ENCODE measurements around the gene XKR8.
A peak's percentile ranks its signal among the peaks of the same experiment; 100 is the strongest.

The XKR8 gene

DNA sequence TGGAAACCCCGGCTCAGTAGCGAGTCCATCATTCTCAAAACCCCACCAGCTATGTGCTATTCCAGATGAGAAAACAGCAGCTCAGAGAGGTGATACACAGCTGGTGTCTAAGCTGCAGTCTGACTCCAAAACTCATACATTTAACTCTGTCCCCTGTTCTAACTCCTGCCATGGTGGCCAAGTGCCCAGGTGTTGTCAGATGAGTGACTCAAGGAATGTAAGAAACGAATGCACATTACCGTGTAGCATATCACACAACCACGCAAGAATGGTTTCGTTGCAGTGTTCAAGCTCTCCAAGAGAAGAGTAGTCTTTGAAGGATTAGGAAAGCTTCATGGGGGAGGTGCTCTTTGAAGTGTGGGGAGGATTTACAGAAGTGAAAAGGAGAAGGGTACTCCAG lies 4.7 kb upstream of the XKR8 start:
- DNase-seq: no peak

DNA sequence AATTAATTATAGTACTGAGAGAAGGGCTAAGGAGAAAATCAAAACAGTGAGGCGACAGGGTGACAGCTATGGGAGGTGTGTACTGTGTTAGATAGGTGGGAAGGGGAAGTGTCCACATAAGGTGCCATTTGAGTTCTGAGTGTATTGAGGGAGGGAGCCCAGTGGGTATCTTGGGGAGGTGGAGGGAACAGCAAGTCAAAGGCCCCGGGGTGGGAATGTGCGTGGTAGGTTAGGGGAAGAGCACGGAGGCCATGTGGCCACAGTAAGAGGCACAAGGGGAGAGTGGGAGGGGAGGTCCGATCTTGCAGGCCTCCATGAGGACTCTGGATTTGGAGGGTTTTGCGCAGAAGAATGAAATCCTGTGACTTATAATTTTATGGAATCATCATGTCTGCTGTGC lies 3.0 kb upstream of the XKR8 start:
- DNase-seq: no peak

- no peak for DNase-seq
Observed at GRCh38 chr1:27957655-27958054, 2.1 kb upstream of the XKR8 start.

- no peak for DNase-seq
Observed at GRCh38 chr1:27958513-27958912, 1.3 kb upstream of the XKR8 start.

DNA sequence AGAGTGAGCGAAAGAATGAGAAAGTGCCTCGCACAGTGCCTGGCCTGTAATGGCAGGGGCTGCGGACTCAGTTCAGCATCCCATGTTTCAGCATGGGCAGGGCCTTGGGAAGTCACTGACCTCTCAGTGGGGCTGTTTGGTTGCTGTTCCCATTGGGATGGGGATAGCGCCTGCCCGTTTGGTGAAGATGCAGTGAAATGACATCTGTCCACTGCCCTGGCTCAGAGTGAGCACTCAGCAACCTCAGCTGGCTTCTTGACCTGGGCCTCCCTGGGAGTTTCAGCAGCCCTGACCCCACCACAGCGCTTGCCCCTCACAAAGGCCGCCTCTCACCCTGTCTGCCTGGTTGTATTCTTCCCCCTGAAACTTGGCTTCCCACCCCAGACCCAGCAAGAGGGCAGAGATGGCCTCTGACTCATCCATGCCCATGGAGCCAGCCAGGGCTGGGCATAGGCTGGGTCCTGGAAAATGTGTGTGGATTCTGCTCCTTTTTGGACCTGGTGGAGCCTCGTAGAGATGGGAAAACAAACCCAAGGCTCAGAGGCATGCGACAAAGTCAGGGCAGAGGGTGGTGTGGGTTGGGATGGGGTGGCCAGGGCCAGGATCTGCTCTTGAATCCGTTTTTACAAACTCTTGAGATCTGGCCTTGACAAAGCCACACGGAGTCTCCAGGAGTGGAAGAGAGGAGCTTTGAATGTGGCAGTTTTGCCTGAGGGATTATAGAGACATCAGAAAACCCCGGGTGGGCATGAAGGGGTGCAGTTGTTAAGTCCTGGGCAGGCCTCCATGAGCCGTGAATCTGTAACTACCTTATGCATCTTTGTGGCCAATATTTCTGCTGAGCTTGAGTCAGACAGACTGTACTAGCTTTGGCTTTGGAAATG lies 1.2 kb downstream of the XKR8 start:
- peak in 11 of 51 donors; percentile 15 to 49 (median 33) for DNase-seq

DNA sequence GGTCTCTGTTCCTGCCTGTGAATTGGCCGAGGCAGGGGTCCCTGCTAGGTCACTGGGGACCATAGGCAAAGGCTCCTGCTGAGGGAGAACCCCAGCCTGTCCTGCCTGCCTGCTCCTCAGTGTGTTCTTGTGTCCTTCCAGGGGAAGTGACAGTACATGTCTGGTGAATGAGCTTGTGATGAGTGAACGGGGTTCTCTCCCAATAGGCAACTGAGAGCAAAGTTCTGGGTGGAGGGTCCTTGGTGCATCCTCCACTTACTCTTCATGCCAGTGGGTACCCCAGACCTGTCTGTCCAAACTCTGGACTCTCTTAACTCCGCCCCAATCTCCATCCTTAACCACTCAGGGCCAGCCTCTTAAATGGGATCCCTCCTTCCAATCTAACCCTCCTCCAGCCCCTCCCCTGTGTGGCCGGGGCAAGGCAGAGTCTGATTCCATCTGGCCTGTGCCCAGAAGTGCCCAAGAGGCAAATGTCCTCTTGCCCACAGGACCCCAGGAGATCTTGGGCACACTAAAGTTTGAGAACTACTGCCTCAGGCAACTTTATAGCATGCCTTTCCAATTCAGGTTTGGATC lies 2.0 kb downstream of the XKR8 start:
- no peak for DNase-seq

DNA sequence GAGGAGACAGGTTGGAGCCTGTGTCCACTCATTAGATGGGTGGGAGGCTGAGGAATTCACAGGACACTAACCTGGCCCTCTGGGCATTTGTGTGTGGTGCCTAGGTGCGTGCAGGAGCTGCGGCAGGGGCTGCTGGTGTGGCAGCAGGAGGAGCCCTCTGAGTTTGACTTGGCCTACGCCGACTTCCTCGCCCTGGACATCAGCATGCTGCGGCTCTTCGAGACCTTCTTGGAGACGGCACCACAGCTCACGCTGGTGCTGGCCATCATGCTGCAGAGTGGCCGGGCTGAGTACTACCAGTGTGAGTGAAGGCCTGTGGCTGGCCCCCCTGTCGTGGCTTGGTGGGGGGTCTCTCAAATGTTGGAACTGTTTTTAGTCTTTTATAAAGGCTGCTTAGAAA lies 3.6 kb downstream of the XKR8 start:
- DNase-seq: no peak

- DNase-seq: no peak
Observed at GRCh38 chr1:27966402-27967105, 6.8 kb downstream of the XKR8 start.

DNA sequence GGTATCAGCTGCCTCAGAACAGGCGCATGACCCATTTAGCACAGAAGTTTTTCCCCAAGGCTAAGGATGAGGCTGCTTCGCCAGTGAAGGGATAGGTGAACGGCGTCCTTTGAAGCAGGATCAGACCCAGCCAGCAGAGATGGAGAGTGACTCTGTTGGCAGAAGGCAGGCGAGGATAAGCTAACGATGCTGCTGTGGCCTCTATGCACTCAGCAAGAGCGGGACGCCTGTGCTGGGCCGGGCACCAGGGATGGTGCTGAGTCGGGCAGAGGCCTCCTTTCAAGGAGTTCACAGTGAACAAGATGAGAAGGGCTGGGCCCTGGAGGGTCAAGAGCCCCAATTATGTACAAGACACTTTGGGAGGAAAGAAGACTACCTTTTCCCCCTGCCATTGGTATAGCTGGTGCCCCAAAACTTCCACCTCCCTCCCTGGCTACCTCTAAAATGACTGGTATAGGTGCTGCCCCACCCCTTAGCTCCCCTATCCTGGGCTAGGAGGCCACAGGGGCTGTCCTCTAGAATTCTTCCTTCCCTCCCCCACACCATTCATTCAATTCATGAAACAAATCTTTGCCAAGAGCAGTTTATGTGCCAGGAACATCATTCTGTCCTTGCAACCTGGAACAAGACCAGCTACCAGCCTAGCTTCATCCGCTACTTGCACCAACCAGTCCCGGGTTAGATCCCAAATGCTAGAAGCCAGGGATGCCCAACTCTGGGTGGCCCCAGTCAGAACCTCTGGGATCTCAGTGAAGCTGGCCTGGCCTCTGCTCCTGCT lies 7.5 kb downstream of the XKR8 start:
- DNase-seq: peak in 4 of 51 donors; percentile 11 to 25 (median 18)

GRCh38 chr1:27967884-27968466 lies 8.2 kb downstream of the XKR8 start:
- DNase-seq: no peak

DNA sequence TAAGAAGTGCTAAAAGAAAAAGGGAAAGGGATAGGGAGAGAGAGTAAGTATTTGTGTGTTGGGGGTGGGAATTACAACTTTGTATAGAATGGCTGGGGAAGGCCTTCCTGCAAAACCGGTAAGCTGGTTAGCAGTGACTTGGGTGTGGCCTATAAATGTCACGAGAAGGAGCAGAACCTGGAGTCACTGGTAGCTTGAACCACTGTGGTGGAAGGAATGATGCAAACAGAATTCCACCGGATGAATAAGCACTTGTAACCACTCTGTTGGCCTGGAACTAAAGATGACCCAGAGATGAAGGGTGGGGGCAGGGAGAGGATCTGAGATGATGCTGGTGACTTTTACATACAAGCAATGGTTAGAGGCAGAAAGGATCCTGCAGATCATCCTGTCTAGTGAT lies 8.9 kb downstream of the XKR8 start:
- no peak for DNase-seq

DNA sequence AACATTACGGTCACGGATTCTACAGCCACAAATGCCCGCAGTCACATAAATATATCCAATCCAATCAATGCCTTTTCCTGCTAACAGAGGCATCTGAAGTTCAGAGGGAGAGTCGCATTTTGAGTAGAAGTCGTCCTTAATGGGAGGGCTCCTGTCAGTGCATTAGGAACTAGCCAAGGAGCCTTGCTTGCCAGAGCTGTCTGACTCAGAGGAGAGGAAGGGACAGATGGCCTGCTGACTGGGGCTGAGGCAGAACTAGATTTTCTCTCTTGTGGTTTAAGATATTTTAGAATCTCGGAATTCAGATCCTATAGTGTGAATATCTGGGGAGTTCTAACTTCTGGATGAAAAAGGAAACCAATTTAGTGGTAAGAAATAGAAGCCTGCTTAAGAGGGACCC lies 10.6 kb downstream of the XKR8 start:
- peak in 8 of 51 donors; percentile 15 to 58 (median 30) for DNase-seq

GRCh38 chr1:27971674-27972073 lies 11.9 kb downstream of the XKR8 start:
- peak in 6 of 51 donors; percentile 13 to 54 (median 32) for DNase-seq

DNA sequence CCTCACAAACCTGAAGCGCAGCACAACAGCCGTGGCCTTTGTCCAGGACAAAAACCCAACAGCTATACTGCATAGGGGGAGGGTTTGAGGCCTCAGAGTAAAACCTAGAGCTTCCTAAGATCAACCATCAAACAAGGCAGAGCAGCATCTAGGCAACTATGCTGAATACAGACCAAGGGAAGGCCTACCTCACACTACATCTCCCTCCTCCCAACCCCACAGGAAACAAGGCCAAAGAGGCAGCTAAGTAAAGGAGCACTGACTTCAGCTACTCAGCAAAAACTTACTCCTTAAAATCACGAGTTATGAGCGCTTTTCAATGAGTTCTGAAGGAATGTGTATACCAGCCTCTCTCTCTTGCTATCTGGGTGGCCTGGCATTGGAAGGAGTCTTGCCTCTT lies 12.4 kb downstream of the XKR8 start:
- no peak for DNase-seq

GRCh38 chr1:27973771-27974416 lies 14.1 kb downstream of the XKR8 start:
- DNase-seq: peak in 3 of 51 donors; percentile 12 to 27 (median 18)

DNA sequence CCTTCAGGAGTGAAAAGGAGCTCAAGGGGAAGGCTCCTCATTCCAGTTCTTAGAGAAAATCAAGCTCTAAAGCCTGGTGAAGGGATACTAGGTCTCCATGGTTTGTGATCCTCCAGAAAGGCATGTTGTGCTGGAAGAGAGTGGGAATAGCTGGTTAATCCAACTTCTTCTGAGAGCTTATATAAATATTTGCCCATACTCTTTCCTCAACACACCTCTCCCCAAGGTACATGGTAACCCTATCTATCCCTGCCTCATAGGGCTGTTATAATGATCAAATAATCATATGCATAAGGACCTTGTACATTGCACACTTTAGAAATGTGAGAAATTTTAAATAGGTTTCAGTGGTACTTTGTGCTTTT lies 14.6 kb downstream of the XKR8 start:
- DNase-seq: no peak

DNA sequence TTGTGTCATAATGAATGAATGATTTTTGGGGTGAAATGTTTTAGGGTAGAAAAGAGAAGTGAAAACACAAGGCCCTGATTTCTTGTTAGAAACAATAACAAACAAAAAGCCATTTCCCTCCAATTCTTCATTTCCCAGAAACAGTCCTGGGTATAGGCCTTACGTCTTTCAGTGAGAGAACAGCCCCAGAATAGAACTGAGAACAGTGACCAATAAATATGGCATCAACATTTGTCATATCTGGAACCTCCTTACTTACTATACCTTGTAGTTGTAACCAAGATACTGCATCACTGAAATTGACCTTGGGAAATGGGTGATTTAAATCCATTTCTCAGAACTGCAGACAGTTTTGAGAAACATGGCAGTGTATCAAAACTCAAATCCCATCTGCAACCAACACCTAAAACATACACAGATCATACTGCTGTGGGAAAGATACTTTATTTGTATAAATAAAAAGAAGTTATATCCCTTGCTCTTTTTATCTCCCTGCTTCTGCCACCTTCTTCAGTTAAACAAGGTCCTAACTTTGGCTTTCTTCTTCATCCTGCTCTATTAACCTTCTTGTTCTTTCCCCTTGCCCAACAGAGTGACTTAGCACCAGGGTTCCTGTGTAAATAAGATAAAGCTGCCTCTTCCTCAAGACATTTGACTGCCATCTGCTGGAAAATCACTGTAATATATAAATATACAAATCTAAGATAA lies 19.5 kb downstream of the XKR8 start:
- peak in 1 of 51 donors; percentile 53 for DNase-seq

- DNase-seq: no peak
Observed at GRCh38 chr1:27979859-27980201, 20.1 kb downstream of the XKR8 start.

DNA sequence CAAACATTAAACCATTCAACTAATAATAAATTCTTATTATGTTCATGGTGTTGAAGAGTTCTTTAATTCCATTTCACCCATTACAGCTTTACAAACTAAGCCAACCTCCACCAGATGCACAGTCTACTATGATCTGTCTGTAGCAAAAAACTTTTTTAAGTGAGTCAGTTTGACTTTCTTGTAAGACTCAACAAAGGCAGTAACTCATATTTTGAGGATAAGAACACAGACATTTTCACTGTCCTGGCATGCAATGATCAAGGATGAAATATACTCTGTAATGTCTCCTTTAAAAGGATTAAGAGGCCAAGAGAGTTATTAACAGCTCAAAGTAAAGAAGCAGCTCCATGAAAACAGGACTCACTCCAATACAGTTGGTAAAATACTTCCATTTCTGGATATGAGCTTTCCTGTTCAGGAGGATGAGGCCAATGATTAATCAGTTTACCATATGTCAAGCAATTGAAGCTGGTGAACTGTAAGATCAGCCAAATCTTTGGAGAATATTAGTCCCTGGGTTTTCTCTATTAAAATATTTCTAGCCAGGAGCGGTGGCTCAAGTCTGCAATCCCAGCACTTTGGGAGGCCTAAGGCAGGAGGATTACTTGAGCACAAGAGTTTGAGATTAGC lies 20.6 kb downstream of the XKR8 start:
- no peak for DNase-seq

DNA sequence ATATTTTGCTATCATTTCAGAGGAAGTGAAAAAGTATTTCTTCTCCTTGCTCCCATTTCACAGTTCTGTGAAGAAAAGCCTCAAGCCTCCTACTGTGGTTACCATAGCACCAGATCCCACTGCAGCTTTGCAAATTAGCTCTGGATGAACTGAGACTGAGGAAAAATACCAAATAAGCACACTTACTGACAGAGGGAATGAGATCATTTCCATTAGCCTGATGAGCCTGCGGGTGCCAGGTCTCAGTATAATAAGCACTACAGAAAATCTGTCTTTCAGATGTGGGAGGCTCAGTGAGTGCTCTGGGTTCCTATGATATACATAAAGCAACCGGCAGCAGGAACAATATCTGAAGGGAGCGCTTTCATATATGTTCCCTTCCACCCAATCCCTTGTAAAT lies 21.4 kb downstream of the XKR8 start:
- peak in 4 of 51 donors; percentile 17 to 34 (median 26) for DNase-seq
